Measurements from ENCODE around the gene REV1.

DNA sequence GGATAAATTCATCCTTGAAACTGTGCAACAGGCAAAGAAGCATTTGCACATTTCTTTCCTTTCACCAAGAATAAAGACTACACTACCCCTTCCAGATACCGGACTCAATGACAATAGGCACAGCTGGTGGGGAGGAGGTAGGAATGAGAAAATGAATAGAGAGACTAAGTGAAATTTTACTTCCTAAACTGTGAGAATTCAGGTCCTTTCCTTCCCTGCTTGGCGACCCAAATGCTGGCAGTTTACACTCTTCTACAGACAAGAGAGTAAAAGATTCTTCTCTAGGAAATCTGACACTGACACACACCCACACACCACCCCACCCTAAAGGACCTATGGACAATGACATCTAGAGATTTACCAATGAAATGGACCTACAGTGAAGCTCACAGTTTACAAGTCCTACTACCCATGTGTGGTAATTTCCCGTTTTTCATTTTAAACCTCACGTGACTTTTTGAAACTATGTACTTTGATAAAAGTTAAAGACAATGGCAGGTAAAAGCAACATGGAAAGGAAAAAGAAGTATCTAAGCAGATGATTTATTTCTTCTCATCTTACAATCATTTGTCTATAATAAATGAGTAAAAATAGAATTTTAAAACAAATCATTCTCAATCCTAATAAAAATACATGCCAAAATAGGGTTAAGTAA lies 27.9 kb downstream of the REV1 start:
- TF ChIP-seq CTCF (IDR thresholded peaks at IDR 0.05; ENCODE audit: low read length) (no peak), EZH2 (optimal IDR thresholded peaks at IDR 0.05; ENCODE audit: low read depth, low read length) (no peak), EZH2phosphoT487 (IDR thresholded peaks at IDR 0.05; ENCODE audit: low read length) (no peak)
